Psoas muscle (tissue), 8 donors: ENCODE data around the gene NAPSA. TPM values are rescaled to one million over a fixed set of nuclear protein-coding genes. Genes with fewer than 3 reads are reported as not detected.

Experiments used
- ATAC-seq, 4 donors: fragments of 200-7000 bp; cut with Tn5 transposase; one replicate each; pipeline ENCODE4 v1.9.1; 2020; ENCODE audit warnings: moderate library complexity in 3 of 4, mild to moderate bottlenecking in 2 of 4
- DNase-seq, 2 donors: peaks; one replicate each; pipeline ENCODE4 v3.0.0-alpha.2; 2020
- H3K27ac ChIP-seq: fragments of 200-600 bp; one replicate; pipeline ENCODE4 v1.8.0; 2022
- H3K27me3 ChIP-seq, 3 donors: fragments of 200-600 bp in 1 of 3; one replicate each; pipeline versions ENCODE4 v1.6.1 to v1.8.0; 2013 to 2022; ENCODE audit warnings: low read length in 2 of 3, mild to moderate bottlenecking in 2 of 3, moderate library complexity in 1 of 3; ENCODE audit not compliant: insufficient read depth in 3 of 3
- H3K36me3 ChIP-seq, 2 donors: fragments of 200-600 bp in 1 of 2; one replicate each; pipeline versions ENCODE4 v1.6.1 to v1.8.0; 2013 to 2022; ENCODE audit warnings: low read depth in 1 of 2, mild to moderate bottlenecking in 1 of 2, moderate library complexity in 1 of 2; ENCODE audit not compliant: insufficient read depth in 1 of 2
- H3K4me1 ChIP-seq: fragments of 200-600 bp; one replicate; pipeline ENCODE4 v1.8.0; 2022
- H3K4me3 ChIP-seq: fragments of 200-600 bp; one replicate; pipeline ENCODE4 v1.8.0; 2022; ENCODE audit warnings: mild to moderate bottlenecking
- H3K9me3 ChIP-seq: fragments of 200-600 bp; one replicate; pipeline ENCODE4 v1.8.0; 2022
- CTCF ChIP-seq: fragments of 200-600 bp; IDR thresholded peaks from one replicate; pipeline ENCODE4 v1.8.0; 2022; ENCODE audit warnings: antibody characterized with exemption
- WGBS, 3 donors: extraction: QIAGEN DNeasy Blood & Tissue Kit; methylation state at CpG; one replicate each; pipeline versions ENCODE4 v1.1.6 to v1.1.7; 2013; 5-methylcytosine and 5-hydroxymethylcytosine counted together
- intact Hi-C, 2 donors: fragments of 100-400 bp; cut with DNase I; formaldehyde crosslinking; loops; one replicate each; pipeline versions ENCODE4 v1.11.0 to v1.14.2; 2022
- polyA plus RNA-seq, 3 donors: library from polyadenylated mRNA; stranded (reverse); fragments of 200-250 nt; gene quantifications; one replicate each; pipeline ENCODE4 v1.2.3, GENCODE V29; 2013
- total RNA-seq, 4 donors: library from RNA; stranded (reverse); fragmentation: NEBNext Ultra II Directional in 2 of 4; extraction: Animal tissue kit (Norgen Biotek cat#: 25700) in 2 of 4; gene quantifications; one replicate each; pipeline versions ENCODE4 v1.2.1 to v1.2.4, GENCODE V29; 2021 to 2023
- donor health status: healthy with polysubstance abuse.
- donor health status: DM: no; HTN: no; CAD: no; lungs with moderate emphysema.
- donor health status: Bipolar disorder and iron deficiency.
- donor health status: healthy.
- donor health status: DM: yes; HTN: yes; CAD: no.
- donor health status: DM: no; HTN: no; CAD: no.
- donor health status: DM: no; HTN: no; CAD: no.
- donor health status: DM: yes; HTN: yes; CAD: no.

NAPSA gene
- total and polyA plus RNA-seq, 7 donors, result 0.10 to 0.47 (median 0.27) TPM; not detected in 3

- DNase-seq (peak in 1 of 2 donors; percentile 42), ATAC-seq (peak; percentile 36 to 49 (median 41))
- H3K4me3 ChIP-seq, result no peak overlapping the region
- H3K27ac ChIP-seq, result no peak overlapping the region
- peaks cover 5% of the 10 kb centered on the region for H3K9me3 ChIP-seq
- H3K4me1 ChIP-seq, result no peaks in the 10 kb centered on the region
- 6 to 9% (median 6%) methylated on average over 23 to 42 of the region's 42 CpGs for WGBS, 3 donors
- H3K27me3 ChIP-seq, result peaks cover 0 to 47% (median 17%) of the 10 kb centered on the region in 3 donors
- TF ChIP-seq CTCF, result no peak
- intact Hi-C loops, result no loop called here
- peaks cover 0 to 23% of the 10 kb centered on the region in 2 donors for H3K36me3 ChIP-seq
Observed at GRCh38 chr19:50311723-50312635, 53.5 kb downstream of the NAPSA start.

- Histone ChIP-seq H3K27ac (no peak overlapping the region), H3K4me1 (no peaks in the 10 kb centered on the region), H3K27me3 (peaks cover 0 to 47% (median 15%) of the 10 kb centered on the region in 3 donors), H3K4me3 (no peak overlapping the region), H3K9me3 (peaks cover 7% of the 10 kb centered on the region), H3K36me3 (peaks cover 0 to 33% of the 10 kb centered on the region in 2 donors)
- ATAC-seq, result peak in 2 of 4 donors; percentile 6 to 10
- peak in 1 of 2 donors; percentile 11 for DNase-seq
- no peak for TF ChIP-seq CTCF
- WGBS, 3 donors, result 42 to 44% (median 43%) methylated on average over 10 of the region's 10 CpGs
- intact Hi-C loops, result no loop called here
Observed at GRCh38 chr19:50310759-50311465, 54.5 kb downstream of the NAPSA start.

GRCh38 chr19:50309396-50310125, 55.9 kb downstream of the NAPSA start:
- H3K27me3 ChIP-seq, result peaks cover 0 to 40% (median 14%) of the 10 kb centered on the region in 3 donors
- peaks cover 7% of the 10 kb centered on the region for H3K9me3 ChIP-seq
- H3K36me3 ChIP-seq, result peaks cover 0 to 45% of the 10 kb centered on the region in 2 donors
- 59 to 71% (median 64%) methylated on average over 16 of the region's 16 CpGs for WGBS, 3 donors
- H3K4me3 ChIP-seq, result no peak overlapping the region
- DNase-seq (peak in 1 of 2 donors; percentile 40), ATAC-seq (no peak)
- H3K4me1 ChIP-seq, result no peaks in the 10 kb centered on the region
- H3K27ac ChIP-seq, result no peak overlapping the region
- TF ChIP-seq CTCF, result no peak
- intact Hi-C loops, result loop anchor here in 1 of 2 donors (5.0 kb wide), 1 partner anchor 47 kb away; no protein-coding TSS in a partner anchor

- peak in 1 of 2 donors; percentile 39 for DNase-seq
- Histone ChIP-seq H3K27ac (no peak overlapping the region), H3K36me3 (peaks cover 0 to 50% of the 10 kb centered on the region in 2 donors), H3K27me3 (peaks cover 0 to 35% (median 11%) of the 10 kb centered on the region in 3 donors), H3K9me3 (peaks cover 7% of the 10 kb centered on the region), H3K4me3 (no peak overlapping the region), H3K4me1 (no peaks in the 10 kb centered on the region)
- no peak for ATAC-seq
- WGBS, 3 donors, result 82 to 88% (median 83%) methylated on average over 16 to 21 of the region's 21 CpGs
- intact Hi-C loops, result loop anchor here in 1 of 2 donors (5.0 kb wide), 1 partner anchor 47 kb away; no protein-coding TSS in a partner anchor
- no peak for TF ChIP-seq CTCF
Observed at GRCh38 chr19:50308991-50309390, 56.4 kb downstream of the NAPSA start.
